Ovary (tissue), 9 donors: ENCODE data around the gene COL27A1. TPM values are rescaled to one million over a fixed set of nuclear protein-coding genes. Genes with fewer than 3 reads are reported as not detected.
A peak's percentile ranks its signal among the peaks of the same experiment; 100 is the strongest.

Source experiments
- DNase-seq, 5 donors: peaks; one replicate each; pipeline ENCODE4 v3.0.0-alpha.2; 2019 to 2020
- H3K27ac ChIP-seq, 2 donors: fragments of 200-600 bp; one replicate each; pipeline versions ENCODE4 v1.5.1 to v1.8.0; 2019 to 2022
- H3K27me3 ChIP-seq: fragments of 200-600 bp; one replicate; pipeline ENCODE4 v1.8.0; 2022
- H3K36me3 ChIP-seq: fragments of 200-600 bp; sonication (generic); one replicate; pipeline ENCODE4 v1.5.1; 2019
- H3K4me1 ChIP-seq: one replicate; pipeline ENCODE4 v1.8.1; 2013; ENCODE audit warnings: mild to moderate bottlenecking, moderate library complexity; ENCODE audit not compliant: insufficient read depth
- H3K4me3 ChIP-seq: fragments of 200-600 bp; sonication (generic); one replicate; pipeline ENCODE4 v1.5.1; 2017
- H3K9me3 ChIP-seq, 2 donors: fragments of 200-600 bp in 1 of 2; sonication (generic) in 1 of 2; one replicate each; pipeline versions ENCODE4 v1.5.1 to v1.8.1; 2013 to 2019; ENCODE audit warnings: mild to moderate bottlenecking in 1 of 2, moderate library complexity in 1 of 2
- CTCF ChIP-seq, 3 donors: fragments of 450-650 bp in 2 of 3; fragments of 200-600 bp in 1 of 3; IDR thresholded peaks; one replicate each; pipeline versions ENCODE4 v1.5.1 to v1.8.0; 2016 to 2022; ENCODE audit warnings: antibody characterized with exemption in 3 of 3, mild to moderate bottlenecking in 1 of 3
- EP300 ChIP-seq: sonication (generic); formaldehyde crosslinking; IDR thresholded peaks from one replicate; pipeline ENCODE4 v1.6.1; 2017; ENCODE audit warnings: antibody characterized with exemption
- POLR2A ChIP-seq: fragments of 450-650 bp; IDR thresholded peaks from one replicate; pipeline ENCODE4 v1.6.1; 2017; ENCODE audit warnings: antibody characterized with exemption, mild to moderate bottlenecking, moderate library complexity
- WGBS, 3 donors: extraction: QIAGEN DNeasy Blood & Tissue Kit in 1 of 3; methylation state at CpG; one replicate each; pipeline versions ENCODE4 v1.1.5 to v1.1.7; 2013 to 2017; 5-methylcytosine and 5-hydroxymethylcytosine counted together
- intact Hi-C, 4 donors: fragments of 100-400 bp; cut with DNase I; formaldehyde crosslinking; loops; one replicate each; pipeline versions ENCODE4 v1.11.0 to v1.15.1; 2022 to 2023
- polyA plus RNA-seq, 2 donors: library from polyadenylated mRNA; stranded (reverse); fragments of 200-250 nt in 1 of 2; fragments of 350-450 nt in 1 of 2; fragmentation: Illumina TruSeq in 1 of 2; extraction: RNeasy Lipid Tissue Mini Kit (QIAGEN cat#74804) in 1 of 2; gene quantifications; one replicate each; pipeline ENCODE4 v1.2.3, GENCODE V29; 2013 to 2014
- total RNA-seq, 7 donors: library from RNA; depleted of rRNA in 2 of 7; stranded (reverse); fragments of >200 nt in 2 of 7; fragmentation: NEBNext Ultra II Directional in 3 of 7; extraction: Animal tissue kit (Norgen Biotek cat#: 25700) in 3 of 7; gene quantifications; one replicate each; pipeline versions ENCODE4 v1.1.0 to v1.2.4, GENCODE V29; 2016 to 2023
- donor health status: DM: no; HTN: no; CAD: no; lungs with moderate emphysema.
- donor health status: DM: no; HTN: no; CAD: no.
- donor health status: Bipolar disorder and iron deficiency.
- donor health status: DM: yes; HTN: yes; CAD: no.
- donor health status: DM: no; HTN: no; CAD: no.
- donor health status: DM: yes; HTN: yes; CAD: no.

Gene COL27A1
- total and polyA plus RNA-seq, 9 donors = 5.2 to 91.2 (median 16.8) TPM

GRCh38 chr9:114274217-114274616 is 118.9 kb downstream of the COL27A1 start:
- whole genome bisulfite sequencing, 3 donors = 88 to 95% (median 94%) methylated on average over 5 of the region's 5 CpGs
- no peak overlapping the region for H3K4me3 ChIP-seq
- H3K36me3 ChIP-seq = no peaks in the 10 kb centered on the region
- intact Hi-C loops = no loop called here
- H3K9me3 ChIP-seq = no peaks in the 10 kb centered on the region
- no peaks in the 10 kb centered on the region for H3K27me3 ChIP-seq
- H3K4me1 ChIP-seq = peaks cover 5% of the 10 kb centered on the region
- H3K27ac ChIP-seq = no peak overlapping the region
- DNase-seq = peak in 3 of 5 donors; percentile 2 to 8 (median 4)
- TF ChIP-seq CTCF (IDR thresholded peaks at IDR 0.05) = no peak
- TF ChIP-seq POLR2A = no peak
- TF ChIP-seq EP300 = no peak

DNA sequence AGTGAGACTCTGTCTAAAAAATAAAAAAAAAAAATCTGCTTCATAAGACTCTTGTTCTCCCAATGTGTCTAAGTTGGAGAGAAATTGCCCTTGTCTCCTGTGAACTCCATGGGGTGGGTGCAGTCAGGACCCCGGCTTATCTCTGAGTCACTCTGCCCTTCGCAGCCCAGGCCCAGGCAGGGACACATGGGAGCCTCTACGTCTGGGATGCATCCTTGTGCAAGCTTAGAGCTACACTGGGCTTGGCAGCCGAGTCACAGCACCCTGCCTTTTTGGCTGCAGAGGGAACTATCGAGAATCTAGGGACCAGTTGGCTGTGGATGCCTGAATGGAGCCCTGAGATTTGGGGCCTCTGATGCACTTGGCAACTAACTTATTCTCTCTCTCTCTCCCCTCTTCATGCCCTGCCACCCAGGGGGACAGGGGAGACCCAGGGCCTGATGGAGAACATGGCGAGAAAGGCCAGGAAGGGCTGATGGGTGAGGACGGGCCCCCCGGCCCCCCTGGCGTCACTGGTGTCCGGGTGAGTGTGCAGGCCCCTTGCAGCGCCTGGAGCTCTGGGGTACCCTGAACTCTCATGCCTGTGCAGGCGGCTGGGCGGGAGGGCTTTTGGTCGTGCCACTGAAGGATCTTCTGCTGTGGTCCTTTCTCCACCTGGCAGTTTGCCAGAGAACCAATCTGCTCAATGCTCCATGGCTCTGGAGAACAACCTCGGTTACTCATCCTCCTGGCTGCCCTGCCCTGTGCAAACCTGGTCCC is 120.1 kb downstream of the COL27A1 start:
- 88 to 91% (median 89%) methylated on average over 15 of the region's 15 CpGs for WGBS, 3 donors
- Histone ChIP-seq H3K4me3 (no peak overlapping the region), H3K27ac (no peak overlapping the region), H3K9me3 (no peaks in the 10 kb centered on the region), H3K4me1 (peaks cover 5% of the 10 kb centered on the region), H3K27me3 (no peaks in the 10 kb centered on the region), H3K36me3 (no peaks in the 10 kb centered on the region)
- intact Hi-C loops = no loop called here
- peak; percentile 14 to 36 (median 19) for DNase-seq
- no peak for TF ChIP-seq EP300
- no peak for TF ChIP-seq POLR2A
- TF ChIP-seq CTCF (IDR thresholded peaks at IDR 0.05) = no peak

- intact Hi-C loops = no loop called here
- WGBS, 3 donors = 70 to 79% (median 70%) methylated on average over 18 of the region's 18 CpGs
- peaks cover 10% of the 10 kb centered on the region for H3K4me1 ChIP-seq
- no peak overlapping the region for H3K27ac ChIP-seq
- DNase-seq = peak; percentile 25 to 57 (median 30)
- H3K36me3 ChIP-seq = no peaks in the 10 kb centered on the region
- TF ChIP-seq EP300 = no peak
- no peaks in the 10 kb centered on the region for H3K9me3 ChIP-seq
- no peaks in the 10 kb centered on the region for H3K27me3 ChIP-seq
- H3K4me3 ChIP-seq = no peak overlapping the region
Measured at GRCh38 chr9:114276908-114277821, 121.8 kb downstream of the COL27A1 start.

DNA sequence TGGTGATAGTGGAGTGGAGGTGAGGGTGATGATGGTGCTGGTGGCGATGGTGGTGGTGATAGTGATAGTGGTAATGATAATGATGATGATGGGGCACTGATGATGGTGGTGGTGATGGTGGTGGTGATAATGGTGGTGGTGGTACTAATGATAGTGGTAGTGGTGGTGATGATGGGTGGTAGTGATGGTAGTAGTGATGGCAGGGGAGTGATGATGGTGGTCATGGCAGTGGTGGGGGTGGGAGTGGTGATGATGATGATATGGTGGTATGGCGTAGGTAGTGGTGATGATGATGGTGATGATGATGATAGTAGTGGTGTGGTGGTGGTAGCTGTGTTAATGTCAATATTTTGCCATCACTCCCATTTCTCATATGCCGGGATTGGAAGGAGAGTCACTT is 123.0 kb downstream of the COL27A1 start:
- TF ChIP-seq EP300 (no peak), POLR2A (no peak), CTCF (IDR thresholded peaks at IDR 0.05) (no peak)
- no peaks in the 10 kb centered on the region for H3K36me3 ChIP-seq
- H3K27me3 ChIP-seq = no peaks in the 10 kb centered on the region
- WGBS, 3 donors = 63 to 71% (median 63%) methylated on average over 3 of the region's 3 CpGs
- peak in 2 of 5 donors; percentile 4 to 8 for DNase-seq
- no peak overlapping the region for H3K4me3 ChIP-seq
- peaks cover 10% of the 10 kb centered on the region for H3K4me1 ChIP-seq
- H3K27ac ChIP-seq = no peak overlapping the region
- no peaks in the 10 kb centered on the region for H3K9me3 ChIP-seq
- intact Hi-C loops = no loop called here
